ENCODE results near the gene PNPLA7.

GRCh38 chr9:137598943-137599342 is 48.7 kb upstream of the PNPLA7 start:
- TF ChIP-seq RAD21 (IDR thresholded peaks at IDR 0.05; ENCODE audit: low read depth) (no peak), SRF (IDR thresholded peaks at IDR 0.05; ENCODE audit: low read depth) (no peak), REST (IDR thresholded peaks at IDR 0.05; ENCODE audit: low read depth) (no peak), ZNF274 (IDR thresholded peaks at IDR 0.05; ENCODE audit: low read depth, low read length) (no peak), POLR2AphosphoS5 (IDR thresholded peaks at IDR 0.05; ENCODE audit: low read depth, low read length) (no peak), EGR1 (IDR thresholded peaks at IDR 0.05; ENCODE audit: low read depth) (no peak)
- TF ChIP-seq, protein P1, sequence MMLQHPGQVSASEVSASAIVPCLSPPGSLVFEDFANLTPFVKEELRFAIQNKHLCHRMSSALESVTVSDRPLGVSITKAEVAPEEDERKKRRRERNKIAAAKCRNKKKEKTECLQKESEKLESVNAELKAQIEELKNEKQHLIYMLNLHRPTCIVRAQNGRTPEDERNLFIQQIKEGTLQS (IDR thresholded peaks at IDR 0.05) = no peak
- TF ChIP-seq, protein P2, sequence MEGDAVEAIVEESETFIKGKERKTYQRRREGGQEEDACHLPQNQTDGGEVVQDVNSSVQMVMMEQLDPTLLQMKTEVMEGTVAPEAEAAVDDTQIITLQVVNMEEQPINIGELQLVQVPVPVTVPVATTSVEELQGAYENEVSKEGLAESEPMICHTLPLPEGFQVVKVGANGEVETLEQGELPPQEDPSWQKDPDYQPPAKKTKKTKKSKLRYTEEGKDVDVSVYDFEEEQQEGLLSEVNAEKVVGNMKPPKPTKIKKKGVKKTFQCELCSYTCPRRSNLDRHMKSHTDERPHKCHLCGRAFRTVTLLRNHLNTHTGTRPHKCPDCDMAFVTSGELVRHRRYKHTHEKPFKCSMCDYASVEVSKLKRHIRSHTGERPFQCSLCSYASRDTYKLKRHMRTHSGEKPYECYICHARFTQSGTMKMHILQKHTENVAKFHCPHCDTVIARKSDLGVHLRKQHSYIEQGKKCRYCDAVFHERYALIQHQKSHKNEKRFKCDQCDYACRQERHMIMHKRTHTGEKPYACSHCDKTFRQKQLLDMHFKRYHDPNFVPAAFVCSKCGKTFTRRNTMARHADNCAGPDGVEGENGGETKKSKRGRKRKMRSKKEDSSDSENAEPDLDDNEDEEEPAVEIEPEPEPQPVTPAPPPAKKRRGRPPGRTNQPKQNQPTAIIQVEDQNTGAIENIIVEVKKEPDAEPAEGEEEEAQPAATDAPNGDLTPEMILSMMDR (IDR thresholded peaks at IDR 0.05 in 2 of 3, conservative IDR thresholded peaks at IDR 0.05 in 1 of 3; ENCODE audit: borderline replicate concordance in 1 of 3, insufficient read depth in 1 of 3, low read depth in 2 of 3, low read length in 2 of 3) = no peak
